ENCODE data around the gene KDM4C.

- TF ChIP-seq CTCF (IDR thresholded peaks at IDR 0.05; ENCODE audit: low read length) = no peak
- no peak for TF ChIP-seq EZH2 (IDR thresholded peaks at IDR 0.05; ENCODE audit: borderline replicate concordance, low read length)
Observed at GRCh38 chr9:7042124-7042523, 284.4 kb downstream of the KDM4C start.
